Epithelial cell of prostate (primary cell): ENCODE data around the gene ANGEL1.

Experiments
- DNase-seq: peaks from one replicate; pipeline ENCODE4 v3.0.0-alpha.2; 2011; ENCODE audit warnings: low read depth, low spot score
- H3K27ac ChIP-seq: fragments of 450-650 bp; 2 replicates; pipeline ENCODE4 v1.5.1; 2017; ENCODE audit warnings: mild to moderate bottlenecking

The ANGEL1 gene

DNA sequence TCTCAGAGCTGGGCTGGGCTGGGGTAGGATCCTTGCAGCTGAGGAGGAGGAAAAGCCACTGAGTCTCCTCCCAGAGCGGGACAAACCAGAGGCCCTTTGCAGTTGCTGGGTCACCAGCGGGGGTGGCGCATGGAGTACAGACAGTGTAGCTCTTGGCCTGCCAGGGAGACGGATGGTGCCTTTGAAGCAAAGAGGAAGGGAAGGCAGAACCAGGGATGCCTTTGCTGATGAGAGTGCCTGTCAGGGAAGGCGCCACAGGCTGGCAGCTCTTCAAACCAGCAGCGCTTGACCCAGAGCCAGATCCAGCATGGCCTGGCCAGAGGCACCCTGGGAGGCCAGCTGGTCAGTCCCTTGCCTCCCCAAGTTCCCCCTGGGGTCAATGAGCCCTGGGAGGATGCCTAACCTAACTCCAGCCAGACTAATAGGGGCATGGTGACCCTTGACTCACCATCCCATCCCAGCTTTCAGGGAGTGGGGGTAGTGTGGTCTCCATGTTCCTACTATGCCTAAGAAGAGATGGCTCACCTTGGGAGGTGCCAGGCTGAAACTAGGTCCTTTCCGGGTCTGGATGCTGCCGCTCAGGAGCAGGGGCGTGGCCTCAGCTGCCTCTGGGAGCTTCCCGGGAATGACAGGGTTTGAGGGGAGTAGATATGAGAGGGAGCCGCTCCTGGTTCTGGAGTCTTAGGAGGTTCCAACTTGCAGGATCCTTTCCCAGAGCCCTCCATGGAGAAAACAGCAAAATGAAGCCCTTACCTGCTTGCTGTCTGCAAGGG lies 31.6 kb downstream of the ANGEL1 start:
- H3K27ac ChIP-seq = no peak overlapping the region
- DNase-seq = no peak

DNA sequence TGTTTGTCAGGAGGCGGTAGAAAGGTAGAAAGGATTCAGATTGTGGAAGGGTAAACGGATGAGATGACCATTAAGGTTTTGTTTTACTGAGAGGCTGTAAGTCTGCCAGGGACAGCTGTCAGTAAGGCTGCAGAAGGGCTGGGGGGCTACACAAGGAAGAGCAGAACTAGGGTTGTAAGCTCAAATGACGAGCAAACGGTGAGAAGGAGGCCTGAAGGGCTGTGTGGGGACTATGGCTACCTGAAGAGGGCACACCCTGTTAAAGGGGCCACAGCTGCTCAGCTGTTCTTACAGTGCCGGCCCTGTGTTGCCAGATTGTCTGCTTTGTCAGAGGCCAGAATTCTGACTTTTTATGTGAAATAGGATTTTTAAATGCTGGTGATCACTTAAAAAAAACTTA lies 32.3 kb downstream of the ANGEL1 start:
- DNase-seq = no peak
- no peak overlapping the region for H3K27ac ChIP-seq

DNA sequence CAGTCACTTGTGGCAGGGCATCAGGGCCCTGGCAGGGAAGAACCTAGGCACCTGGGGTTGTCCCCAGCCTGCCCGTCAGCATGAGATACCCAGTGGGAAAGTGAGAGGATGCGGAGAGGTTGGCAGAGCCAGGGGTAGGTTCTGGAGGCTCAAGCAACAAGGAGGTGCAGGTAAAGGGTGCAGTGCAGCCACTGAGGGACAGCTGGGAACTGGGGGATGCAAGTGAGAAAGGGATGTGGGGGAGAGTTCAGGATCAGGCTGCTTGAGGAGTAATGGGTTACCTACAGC lies 32.7 kb downstream of the ANGEL1 start:
- no peak overlapping the region for H3K27ac ChIP-seq
- DNase-seq = no peak

- H3K27ac ChIP-seq = no peak overlapping the region
These were observed 33.2 kb downstream of the ANGEL1 start for GRCh38 chr14:76779221-76780057.

GRCh38 chr14:76778546-76779215 lies 34.0 kb downstream of the ANGEL1 start:
- DNase-seq = no peak
- no peak overlapping the region for H3K27ac ChIP-seq

More at GRCh38 chr14:76779221-76780057, 33.2 kb downstream of the ANGEL1 start:
- DNase-seq = no peak

DNA sequence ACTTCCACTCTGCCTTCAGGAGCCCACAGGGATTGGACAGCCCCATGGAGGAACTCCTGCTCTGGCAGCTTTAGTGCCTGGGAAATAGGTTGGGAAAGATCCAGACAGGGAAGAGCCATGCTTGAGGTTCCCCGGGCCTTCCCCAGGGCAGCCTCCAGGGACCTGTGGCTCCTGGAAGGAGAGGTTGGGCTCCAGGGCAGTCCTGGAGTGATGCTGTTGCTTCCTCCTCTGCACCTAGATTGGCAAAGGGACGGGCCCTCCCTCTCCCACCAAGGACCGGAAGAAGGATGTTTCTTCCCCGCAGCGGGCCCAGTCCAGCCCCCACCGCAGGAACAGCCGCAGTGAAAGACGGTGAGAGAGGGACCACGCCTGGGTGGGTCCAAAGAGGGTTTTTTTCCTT lies 35.0 kb downstream of the ANGEL1 start:
- no peak overlapping the region for H3K27ac ChIP-seq
- no peak for DNase-seq

GRCh38 chr14:76776428-76777251 lies 36.0 kb downstream of the ANGEL1 start:
- no peak for DNase-seq
- no peak overlapping the region for H3K27ac ChIP-seq

GRCh38 chr14:76775695-76776427 lies 36.8 kb downstream of the ANGEL1 start:
- no peak for DNase-seq
- H3K27ac ChIP-seq = no peak overlapping the region

DNA sequence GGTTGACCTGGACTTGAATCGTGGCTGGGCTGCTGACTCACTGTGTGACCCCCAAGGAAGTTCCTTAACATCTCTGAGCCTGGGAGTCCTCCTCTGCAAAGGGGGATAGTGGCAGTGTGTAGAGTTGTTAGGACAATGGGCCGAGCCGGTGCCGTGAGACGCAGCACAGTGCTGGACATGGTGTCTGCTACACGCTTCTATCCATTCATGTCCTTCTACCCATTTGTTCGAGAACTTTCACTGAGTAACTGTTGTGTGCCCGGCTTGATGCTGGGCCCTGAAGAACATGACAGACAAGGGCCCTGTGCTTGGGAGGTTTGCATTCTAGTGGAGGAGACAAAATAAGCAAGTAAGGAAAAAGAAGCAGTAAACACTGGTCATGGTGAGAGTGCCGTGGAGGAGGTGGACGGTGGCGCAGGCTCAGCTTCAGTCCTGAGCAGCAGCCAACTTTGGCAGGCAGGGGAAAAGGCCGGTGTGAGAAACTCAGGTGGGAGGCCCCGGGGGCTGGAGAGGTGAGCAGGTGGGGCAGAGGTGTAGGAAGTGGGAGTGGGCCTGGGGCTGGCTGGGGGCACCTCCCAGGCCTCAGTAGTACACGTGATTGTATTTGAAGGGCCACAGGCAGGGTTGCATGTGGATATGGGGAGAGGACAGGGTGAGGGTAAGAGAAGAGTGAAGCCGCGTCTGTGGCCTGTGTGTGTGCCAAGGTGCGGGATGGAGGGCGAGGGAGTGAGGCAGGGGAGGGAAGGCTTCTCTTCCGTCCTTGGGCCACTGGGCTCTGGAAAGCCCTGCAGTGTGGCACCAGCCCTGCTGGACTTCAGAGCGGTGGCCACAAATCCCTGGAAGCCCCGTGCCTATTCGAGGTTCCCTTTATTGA lies 37.6 kb downstream of the ANGEL1 start:
- DNase-seq = no peak
- no peak overlapping the region for H3K27ac ChIP-seq

- H3K27ac ChIP-seq = no peak overlapping the region
- no peak for DNase-seq
These were observed 38.5 kb downstream of the ANGEL1 start for GRCh38 chr14:76773956-76774820.

GRCh38 chr14:76773188-76773885 lies 39.3 kb downstream of the ANGEL1 start:
- peak; percentile 40 for DNase-seq
- no peak overlapping the region for H3K27ac ChIP-seq

DNA sequence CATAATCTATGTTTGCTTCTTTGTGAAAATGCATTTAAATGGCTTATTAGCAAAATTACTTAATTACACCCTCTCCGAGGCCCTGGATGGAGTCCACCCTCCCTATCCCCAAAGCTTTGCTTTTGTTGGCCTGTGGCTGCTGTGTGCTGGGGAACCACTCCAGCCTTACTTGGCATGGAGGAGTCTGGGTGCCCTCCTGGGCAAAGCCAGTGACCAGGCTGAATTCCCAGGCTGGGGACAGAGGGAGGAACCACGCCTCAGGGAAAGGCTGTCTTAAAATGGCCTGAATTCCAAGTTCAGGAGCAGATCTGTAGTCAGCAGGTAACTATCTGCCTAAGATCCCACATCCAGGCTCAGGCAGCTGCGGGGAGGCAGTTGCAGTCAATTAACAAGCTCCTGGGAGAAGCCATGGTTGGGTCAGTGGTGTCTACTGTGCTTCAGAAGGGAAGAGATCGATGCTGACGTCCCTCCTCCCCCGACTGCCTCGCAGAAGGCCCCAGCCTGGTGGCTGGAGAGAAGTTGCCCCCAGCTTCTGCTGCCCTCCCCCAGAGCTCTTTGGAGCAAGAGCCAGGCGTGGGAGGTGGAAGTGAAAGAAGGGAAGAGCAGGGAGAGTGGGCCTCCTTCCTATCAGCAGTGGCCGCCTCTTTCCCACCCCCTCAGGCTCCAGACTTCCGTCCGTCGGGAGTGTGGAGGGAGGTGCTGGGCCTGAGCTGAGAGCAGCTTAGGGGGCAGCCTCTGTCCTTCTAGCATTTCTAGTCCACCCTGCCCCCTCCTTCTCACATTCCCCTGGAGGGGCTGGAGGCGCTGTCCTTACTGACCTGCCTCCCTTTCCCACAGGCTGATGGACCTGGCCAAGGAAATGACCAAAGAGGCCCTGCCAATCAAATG lies 40.1 kb downstream of the ANGEL1 start:
- DNase-seq = no peak

DNA sequence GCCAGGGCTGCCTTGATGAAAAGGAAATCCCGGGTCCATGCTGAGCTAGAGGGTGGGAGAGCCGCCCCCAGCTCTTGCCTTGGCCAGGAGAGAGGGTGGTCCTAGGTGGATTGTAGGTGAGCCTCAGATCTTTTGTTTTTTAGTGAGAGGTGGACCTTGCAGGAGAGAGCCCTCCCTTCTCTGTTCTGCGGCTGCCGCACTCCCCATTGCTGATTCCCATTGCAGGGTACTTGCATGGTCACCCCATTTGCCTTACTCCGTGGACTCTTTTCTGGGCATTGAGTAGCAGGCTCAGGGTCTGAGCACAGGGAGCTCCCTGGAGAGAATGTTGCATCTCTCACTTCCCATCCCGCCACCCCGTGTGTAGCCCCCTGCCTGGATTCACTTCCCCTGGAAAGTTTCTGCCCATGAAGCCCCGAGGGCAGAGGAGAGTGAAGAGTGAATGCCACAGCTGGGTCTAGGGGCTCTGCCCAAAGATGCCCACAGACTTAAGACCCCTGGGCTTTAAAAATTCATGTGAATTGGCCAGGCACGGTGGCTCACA lies 41.2 kb downstream of the ANGEL1 start:
- no peak overlapping the region for H3K27ac ChIP-seq
- no peak for DNase-seq

More for the DNA sequence above, 40.1 kb downstream of the ANGEL1 start:
- no peak overlapping the region for H3K27ac ChIP-seq

DNA sequence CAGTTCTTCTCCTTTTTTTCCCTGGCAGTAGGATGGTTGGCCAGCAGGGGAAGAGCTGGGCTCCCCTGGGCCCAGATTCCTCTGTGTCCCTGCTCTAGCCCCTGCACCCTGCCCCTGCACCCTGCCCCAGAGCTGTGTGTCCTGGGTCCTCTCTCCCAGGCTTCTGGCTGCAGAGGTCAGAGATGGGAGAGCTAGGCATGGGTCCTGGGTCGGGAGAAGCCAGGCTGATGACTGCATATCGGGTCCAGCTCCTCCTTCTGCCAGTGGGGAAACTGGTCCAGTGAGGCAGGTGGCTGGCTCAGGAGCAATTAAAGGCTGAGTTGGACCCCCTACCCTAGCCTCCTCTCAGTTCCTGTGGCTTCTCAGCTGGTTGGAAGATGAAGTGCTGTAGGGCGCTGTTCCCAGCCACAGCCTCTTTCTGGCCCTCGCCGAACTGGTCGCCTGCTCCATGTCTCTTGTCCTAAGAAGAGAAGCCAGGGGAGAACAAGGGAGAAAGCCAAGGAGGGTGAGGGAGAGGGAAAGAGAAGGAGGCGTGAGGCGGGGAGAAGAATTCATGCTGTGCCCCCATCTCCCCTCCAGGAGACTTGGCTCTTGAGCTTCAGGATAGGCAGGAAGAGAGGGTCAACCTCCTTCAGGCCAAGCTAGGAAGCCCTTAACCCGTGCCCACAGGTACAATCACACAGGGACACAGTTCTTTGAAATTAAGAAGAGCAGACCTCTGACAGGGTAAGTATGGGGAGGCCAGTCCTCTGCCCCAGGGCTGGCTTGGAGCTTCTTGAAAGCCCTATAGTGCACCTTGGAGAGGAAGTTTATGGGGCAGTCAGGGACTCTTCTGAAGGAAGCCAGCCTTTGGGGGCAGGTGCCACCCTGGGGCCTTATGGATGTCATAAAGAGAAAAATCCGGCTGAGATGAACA lies 41.9 kb downstream of the ANGEL1 start:
- H3K27ac ChIP-seq = no peak overlapping the region
- DNase-seq = no peak
